ENCODE data around the gene HSDL2.

Gene HSDL2

GRCh38 chr9:112462855-112463254 lies 82.9 kb downstream of the HSDL2 start:
- DNase-seq = no peak

GRCh38 chr9:112465352-112465751 lies 85.4 kb downstream of the HSDL2 start:
- DNase-seq = no peak

- no peak for DNase-seq
Measured at GRCh38 chr9:112472996-112473395, 93.1 kb downstream of the HSDL2 start.

- DNase-seq = no peak
Measured at GRCh38 chr9:112473986-112474385, 94.1 kb downstream of the HSDL2 start.

GRCh38 chr9:112475318-112475717 lies 95.4 kb downstream of the HSDL2 start:
- no peak for DNase-seq

GRCh38 chr9:112477330-112477729 lies 97.4 kb downstream of the HSDL2 start:
- no peak for DNase-seq

GRCh38 chr9:112479221-112479620 lies 99.3 kb downstream of the HSDL2 start:
- DNase-seq = no peak

GRCh38 chr9:112484607-112485006 lies 104.7 kb downstream of the HSDL2 start:
- no peak for DNase-seq

GRCh38 chr9:112485574-112485973 lies 105.7 kb downstream of the HSDL2 start:
- DNase-seq = no peak

GRCh38 chr9:112486221-112487007 lies 106.5 kb downstream of the HSDL2 start, which contains the start of gene KIAA1958:
Gene KIAA1958, plus strand, starts transcription at chr9:112486827. Its CDS starts 87,254 bp downstream, at chr9:112574081.
- peak; percentile 80 for DNase-seq

- DNase-seq = peak; percentile 49
Measured at GRCh38 chr9:112487008-112487798, 107.3 kb downstream of the HSDL2 start.

- no peak for DNase-seq
Measured at GRCh38 chr9:112487799-112488340, 108.0 kb downstream of the HSDL2 start.

GRCh38 chr9:112489039-112489546 lies 109.2 kb downstream of the HSDL2 start:
- DNase-seq = no peak

- DNase-seq = no peak
Measured at GRCh38 chr9:112489876-112490666, 110.2 kb downstream of the HSDL2 start.

GRCh38 chr9:112493393-112494137 lies 113.7 kb downstream of the HSDL2 start:
- DNase-seq = no peak

- no peak for DNase-seq
Measured at GRCh38 chr9:112494153-112494552, 114.2 kb downstream of the HSDL2 start.

GRCh38 chr9:112495614-112496013 lies 115.7 kb downstream of the HSDL2 start:
- DNase-seq = no peak

- DNase-seq = no peak
Measured at GRCh38 chr9:112496074-112496722, 116.3 kb downstream of the HSDL2 start.

- DNase-seq = no peak
Measured at GRCh38 chr9:112500842-112501241, 120.9 kb downstream of the HSDL2 start.

- no peak for DNase-seq
Measured at GRCh38 chr9:112501287-112501686, 121.4 kb downstream of the HSDL2 start.

GRCh38 chr9:112502175-112502946 lies 122.5 kb downstream of the HSDL2 start:
- no peak for DNase-seq
